ENCODE data around the gene FGD3.

- TF ChIP-seq EZH2phosphoT487 (IDR thresholded peaks at IDR 0.05; ENCODE audit: insufficient read depth, low read depth): no peak
- no peak for TF ChIP-seq EZH2 (IDR thresholded peaks at IDR 0.05; ENCODE audit: insufficient read depth, poor library complexity, severe bottlenecking)
These were observed 117.2 kb downstream of the FGD3 start for GRCh38 chr9:93064392-93065134.
